Endodermal cell (in vitro differentiated cells): ENCODE measurements around the gene KCNIP4. TPM values are rescaled to one million over a fixed set of nuclear protein-coding genes. Genes with fewer than 3 reads are reported as not detected.

Experiments used
- DNase-seq: peaks from one replicate; pipeline ENCODE4 v3.0.0-alpha.2; 2017
- H3K27ac ChIP-seq: 2 replicates; pipeline ENCODE4 v1.5.1; 2013; ENCODE audit warnings: mild to moderate bottlenecking, low read depth, low read length, moderate library complexity
- H3K27me3 ChIP-seq: 2 replicates; pipeline ENCODE4 v1.6.1; 2013; ENCODE audit warnings: mild to moderate bottlenecking, low read length, moderate library complexity; ENCODE audit not compliant: insufficient read depth, control insufficient read depth, poor library complexity, severe bottlenecking
- H3K36me3 ChIP-seq: 2 replicates; pipeline ENCODE4 v1.7.0; 2013; ENCODE audit warnings: mild to moderate bottlenecking, low read length, moderate library complexity; ENCODE audit not compliant: control insufficient read depth, insufficient read depth
- H3K4me1 ChIP-seq: one replicate; pipeline ENCODE4 v1.7.0; 2013; ENCODE audit warnings: low read length; ENCODE audit not compliant: control insufficient read depth, insufficient read depth
- H3K4me3 ChIP-seq: 2 replicates; pipeline ENCODE4 v1.5.1; 2013; ENCODE audit warnings: mild to moderate bottlenecking, low read length, moderate library complexity
- H3K9ac ChIP-seq: 2 replicates; pipeline ENCODE4 v1.6.1; 2013; ENCODE audit warnings: mild to moderate bottlenecking, low read length, moderate library complexity; ENCODE audit not compliant: poor library complexity, severe bottlenecking; ENCODE audit errors: extremely low read depth
- H3K9me3 ChIP-seq: 2 replicates; pipeline ENCODE4 v1.6.1; 2013; ENCODE audit warnings: mild to moderate bottlenecking, low read length, moderate library complexity; ENCODE audit not compliant: control insufficient read depth
- H3K27ac Mint-ChIP-seq: 2 replicates; pipeline ENCODE4 v1.8.0; 2020; ENCODE audit warnings: mixed read lengths
- H3K27me3 Mint-ChIP-seq: 2 replicates; pipeline ENCODE4 v1.8.0; 2021; ENCODE audit warnings: mild to moderate bottlenecking, mixed read lengths; ENCODE audit not compliant: insufficient read depth
- H3K36me3 Mint-ChIP-seq: 2 replicates; pipeline ENCODE4 v1.8.0; 2020; ENCODE audit warnings: low read depth, mixed read lengths
- H3K4me1 Mint-ChIP-seq: 2 replicates; pipeline ENCODE4 v1.8.0; 2020; ENCODE audit warnings: mixed read lengths
- H3K4me3 Mint-ChIP-seq: 2 replicates; pipeline ENCODE4 v1.8.0; 2020; ENCODE audit warnings: mild to moderate bottlenecking, moderate library complexity, mixed read lengths
- H3K9me3 Mint-ChIP-seq: 2 replicates; pipeline ENCODE4 v1.8.0; 2020; ENCODE audit warnings: mild to moderate bottlenecking, mixed read lengths
- CTCF ChIP-seq: fragments of 200-600 bp; sonication (generic); conservative IDR thresholded peaks from 2 replicates; pipeline ENCODE4 v1.5.0; 2021; ENCODE audit warnings: antibody characterized with exemption, mild to moderate bottlenecking
- WGBS, 2 experiments: methylation state at CpG; one replicate each; pipeline versions ENCODE4 v1.1.5 to v1.1.7; 2013; ENCODE audit warnings: missing lambda C conversion rate in 2 of 2, mixed read lengths in 1 of 2; ENCODE audit not compliant: insufficient coverage in 1 of 2, insufficient read length in 1 of 2; 5-methylcytosine and 5-hydroxymethylcytosine counted together
- total RNA-seq, 2 donors: library from RNA; stranded (reverse); fragmentation: NEBNext Ultra II Directional in 1 of 2; extraction: Animal tissue kit (Norgen Biotek cat#: 25700) in 1 of 2; gene quantifications; 2 replicates in 1 of 2; 3 replicates in 1 of 2; pipeline ENCODE4 v1.2.1, GENCODE V29; 2021

The KCNIP4 gene
- total RNA-seq, 2 donors from 2014 or later = not detected

GRCh38 chr4:21749412-21749811, 199.2 kb downstream of the KCNIP4 start:
- no peak overlapping the region for H3K4me3 ChIP-seq
- DNase-seq = no peak
- Mint-ChIP-seq H3K36me3 (no peaks in the 10 kb centered on the region), H3K4me1 (peaks cover 21% of the 10 kb centered on the region), H3K9me3 (no peaks in the 10 kb centered on the region), H3K27ac (no peak overlapping the region), H3K4me3 (no peak overlapping the region), H3K27me3 (no peaks in the 10 kb centered on the region)
- no peak overlapping the region for H3K9ac ChIP-seq
- no peaks in the 10 kb centered on the region for H3K36me3 ChIP-seq
- no peaks in the 10 kb centered on the region for H3K9me3 ChIP-seq
- WGBS, 2 experiments = 90 to 95% methylated on average over 2 to 4 of the region's 4 CpGs
- no peaks in the 10 kb centered on the region for H3K27me3 ChIP-seq
- H3K4me1 ChIP-seq = no peaks in the 10 kb centered on the region
- no peak overlapping the region for H3K27ac ChIP-seq
- TF ChIP-seq CTCF = no peak

GRCh38 chr4:21744046-21744445, 204.5 kb downstream of the KCNIP4 start:
- H3K36me3 Mint-ChIP-seq = no peaks in the 10 kb centered on the region
- no peak overlapping the region for H3K27ac ChIP-seq
- H3K36me3 ChIP-seq = no peaks in the 10 kb centered on the region
- no peak overlapping the region for H3K27ac Mint-ChIP-seq
- H3K4me1 ChIP-seq = no peaks in the 10 kb centered on the region
- DNase-seq = no peak
- no peaks in the 10 kb centered on the region for H3K27me3 Mint-ChIP-seq
- H3K4me1 Mint-ChIP-seq = no peaks in the 10 kb centered on the region
- H3K27me3 ChIP-seq = no peaks in the 10 kb centered on the region
- H3K4me3 ChIP-seq = no peak overlapping the region
- no peak overlapping the region for H3K4me3 Mint-ChIP-seq
- no peaks in the 10 kb centered on the region for H3K9me3 ChIP-seq
- no peak for TF ChIP-seq CTCF
- no peak overlapping the region for H3K9ac ChIP-seq
- no peaks in the 10 kb centered on the region for H3K9me3 Mint-ChIP-seq

- WGBS, 2 experiments = 92 to 100% methylated on average over 2 of the region's 2 CpGs
- no peaks in the 10 kb centered on the region for H3K4me1 Mint-ChIP-seq
- no peaks in the 10 kb centered on the region for H3K27me3 ChIP-seq
- H3K9me3 Mint-ChIP-seq = no peaks in the 10 kb centered on the region
- H3K27ac Mint-ChIP-seq = no peak overlapping the region
- TF ChIP-seq CTCF = no peak
- no peaks in the 10 kb centered on the region for H3K27me3 Mint-ChIP-seq
- no peak overlapping the region for H3K4me3 ChIP-seq
- H3K27ac ChIP-seq = no peak overlapping the region
- H3K4me3 Mint-ChIP-seq = no peak overlapping the region
- no peaks in the 10 kb centered on the region for H3K36me3 Mint-ChIP-seq
- H3K4me1 ChIP-seq = no peaks in the 10 kb centered on the region
- DNase-seq = no peak
- H3K36me3 ChIP-seq = no peaks in the 10 kb centered on the region
- no peaks in the 10 kb centered on the region for H3K9me3 ChIP-seq
- no peak overlapping the region for H3K9ac ChIP-seq
Measured at GRCh38 chr4:21742326-21742725, 206.2 kb downstream of the KCNIP4 start.
